Endothelial cell (in vitro differentiated cells): ENCODE measurements around the gene AFG1L. TPM values are rescaled to one million over a fixed set of nuclear protein-coding genes. Genes with fewer than 3 reads are reported as not detected.

Source experiments
- DNase-seq: peaks from one replicate; pipeline ENCODE4 v3.0.0; 2021; ENCODE audit warnings: low spot score
- H3K27ac Mint-ChIP-seq: one replicate; pipeline ENCODE4 v1.8.0; 2021; ENCODE audit warnings: mixed read lengths, inconsistent platforms; ENCODE audit not compliant: unreplicated experiment
- H3K27me3 Mint-ChIP-seq: one replicate; pipeline ENCODE4 v1.8.0; 2021; ENCODE audit warnings: mild to moderate bottlenecking, moderate library complexity, mixed read lengths, inconsistent platforms; ENCODE audit not compliant: unreplicated experiment
- H3K36me3 Mint-ChIP-seq: one replicate; pipeline ENCODE4 v1.8.0; 2021; ENCODE audit warnings: mild to moderate bottlenecking, low read depth, mixed read lengths, inconsistent platforms; ENCODE audit not compliant: unreplicated experiment
- H3K4me1 Mint-ChIP-seq: one replicate; pipeline ENCODE4 v1.8.0; 2021; ENCODE audit warnings: mild to moderate bottlenecking, mixed read lengths, inconsistent platforms; ENCODE audit not compliant: unreplicated experiment
- H3K4me3 Mint-ChIP-seq: one replicate; pipeline ENCODE4 v1.8.0; 2021; ENCODE audit warnings: mild to moderate bottlenecking, mixed read lengths, inconsistent platforms; ENCODE audit not compliant: unreplicated experiment
- H3K9me3 Mint-ChIP-seq: one replicate; pipeline ENCODE4 v1.8.0; 2021; ENCODE audit warnings: mixed read lengths, inconsistent platforms; ENCODE audit not compliant: unreplicated experiment
- total RNA-seq: library from RNA; stranded (reverse); fragmentation: NEBNext Ultra II Directional; extraction: Animal tissue kit (Norgen Biotek cat#: 25700); gene quantifications from one replicate; pipeline ENCODE4 v1.2.1, GENCODE V29; 2021; ENCODE audit not compliant: unreplicated experiment
- TF ChIP-seq, protein P1 (sequence below): fragments of 200-600 bp; sonication (generic); IDR thresholded peaks from one replicate; pipeline ENCODE4 v1.5.0; 2021; ENCODE audit warnings: antibody characterized with exemption; ENCODE audit not compliant: unreplicated experiment

AFG1L gene
- total RNA-seq, 1 donor from 2014 or later, result 5.7 TPM

DNA sequence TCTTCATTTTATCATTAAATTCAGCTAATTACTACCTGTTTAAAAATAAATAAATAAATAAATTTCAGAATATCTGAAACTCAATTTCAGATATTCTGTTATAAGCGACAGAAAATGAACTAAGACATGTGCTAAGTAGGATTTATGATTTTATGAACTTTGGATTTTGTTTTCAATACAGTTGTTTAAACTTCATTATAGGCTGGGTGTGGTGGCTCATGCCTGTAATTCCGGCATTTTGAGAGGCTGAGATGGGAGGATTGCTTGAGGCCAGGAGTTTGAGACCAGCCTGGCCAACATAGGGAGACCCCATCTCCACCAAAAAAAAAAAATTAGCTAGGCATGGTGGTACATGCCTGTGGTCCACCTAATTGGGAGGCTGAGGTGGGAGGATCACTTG is 36.0 kb downstream of the AFG1L start:
- no peak overlapping the region for H3K4me3 Mint-ChIP-seq
- DNase-seq, result no peak
- TF ChIP-seq, protein P1, sequence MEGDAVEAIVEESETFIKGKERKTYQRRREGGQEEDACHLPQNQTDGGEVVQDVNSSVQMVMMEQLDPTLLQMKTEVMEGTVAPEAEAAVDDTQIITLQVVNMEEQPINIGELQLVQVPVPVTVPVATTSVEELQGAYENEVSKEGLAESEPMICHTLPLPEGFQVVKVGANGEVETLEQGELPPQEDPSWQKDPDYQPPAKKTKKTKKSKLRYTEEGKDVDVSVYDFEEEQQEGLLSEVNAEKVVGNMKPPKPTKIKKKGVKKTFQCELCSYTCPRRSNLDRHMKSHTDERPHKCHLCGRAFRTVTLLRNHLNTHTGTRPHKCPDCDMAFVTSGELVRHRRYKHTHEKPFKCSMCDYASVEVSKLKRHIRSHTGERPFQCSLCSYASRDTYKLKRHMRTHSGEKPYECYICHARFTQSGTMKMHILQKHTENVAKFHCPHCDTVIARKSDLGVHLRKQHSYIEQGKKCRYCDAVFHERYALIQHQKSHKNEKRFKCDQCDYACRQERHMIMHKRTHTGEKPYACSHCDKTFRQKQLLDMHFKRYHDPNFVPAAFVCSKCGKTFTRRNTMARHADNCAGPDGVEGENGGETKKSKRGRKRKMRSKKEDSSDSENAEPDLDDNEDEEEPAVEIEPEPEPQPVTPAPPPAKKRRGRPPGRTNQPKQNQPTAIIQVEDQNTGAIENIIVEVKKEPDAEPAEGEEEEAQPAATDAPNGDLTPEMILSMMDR, result no peak

DNA sequence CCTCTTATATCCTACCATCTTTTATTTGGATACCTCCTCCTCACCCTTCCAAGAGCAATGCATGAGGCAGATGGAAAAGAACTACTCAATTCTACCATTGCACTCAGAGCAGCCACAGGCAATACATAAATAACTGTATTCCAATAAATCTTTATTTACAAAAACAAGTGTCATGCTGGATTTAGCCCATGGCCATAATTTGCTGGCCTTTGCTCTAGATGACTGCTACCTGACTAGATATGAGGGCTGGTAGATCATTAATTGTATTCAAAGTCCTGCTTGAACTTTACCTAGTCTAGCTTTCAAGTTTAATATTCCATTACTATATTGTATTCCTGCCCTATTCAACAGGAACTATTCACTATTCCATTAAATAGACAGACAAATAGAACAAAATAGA is 37.1 kb downstream of the AFG1L start:
- H3K27ac Mint-ChIP-seq, result no peak overlapping the region
- no peak overlapping the region for H3K4me3 Mint-ChIP-seq
- no peaks in the 10 kb centered on the region for H3K36me3 Mint-ChIP-seq
- H3K4me1 Mint-ChIP-seq, result no peaks in the 10 kb centered on the region
- no peaks in the 10 kb centered on the region for H3K9me3 Mint-ChIP-seq
- DNase-seq, result no peak
- no peaks in the 10 kb centered on the region for H3K27me3 Mint-ChIP-seq
- TF ChIP-seq, protein P1, result no peak

More for the DNA sequence above, 36.0 kb downstream of the AFG1L start:
- no peaks in the 10 kb centered on the region for H3K27me3 Mint-ChIP-seq
- no peaks in the 10 kb centered on the region for H3K36me3 Mint-ChIP-seq
- no peaks in the 10 kb centered on the region for H3K4me1 Mint-ChIP-seq
- no peak overlapping the region for H3K27ac Mint-ChIP-seq
- no peaks in the 10 kb centered on the region for H3K9me3 Mint-ChIP-seq

DNA sequence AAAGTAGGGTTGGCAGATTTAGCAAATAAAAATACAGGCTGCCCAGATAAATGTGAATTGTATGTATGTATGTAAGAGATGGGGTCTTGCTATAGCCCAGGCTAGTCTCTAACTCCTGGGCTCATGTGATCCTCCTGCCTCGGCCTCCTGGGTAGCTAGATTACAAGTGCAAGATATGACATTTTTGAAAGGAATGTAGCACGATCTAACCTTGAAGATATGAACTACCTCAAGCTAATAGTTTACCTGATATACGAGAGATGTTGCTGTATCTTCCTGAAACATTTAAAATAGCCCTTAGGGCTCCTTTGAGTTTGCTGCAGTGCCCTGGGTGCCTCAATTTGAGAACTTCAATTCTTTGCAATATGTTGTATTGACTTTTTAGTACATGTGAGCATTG is 42.1 kb downstream of the AFG1L start:
- H3K27me3 Mint-ChIP-seq, result peaks cover 1% of the 10 kb centered on the region
- TF ChIP-seq, protein P1, result no peak
- no peak overlapping the region for H3K27ac Mint-ChIP-seq
- no peak overlapping the region for H3K4me3 Mint-ChIP-seq
- H3K4me1 Mint-ChIP-seq, result no peaks in the 10 kb centered on the region
- no peak for DNase-seq
- no peaks in the 10 kb centered on the region for H3K9me3 Mint-ChIP-seq
- H3K36me3 Mint-ChIP-seq, result no peaks in the 10 kb centered on the region

DNA sequence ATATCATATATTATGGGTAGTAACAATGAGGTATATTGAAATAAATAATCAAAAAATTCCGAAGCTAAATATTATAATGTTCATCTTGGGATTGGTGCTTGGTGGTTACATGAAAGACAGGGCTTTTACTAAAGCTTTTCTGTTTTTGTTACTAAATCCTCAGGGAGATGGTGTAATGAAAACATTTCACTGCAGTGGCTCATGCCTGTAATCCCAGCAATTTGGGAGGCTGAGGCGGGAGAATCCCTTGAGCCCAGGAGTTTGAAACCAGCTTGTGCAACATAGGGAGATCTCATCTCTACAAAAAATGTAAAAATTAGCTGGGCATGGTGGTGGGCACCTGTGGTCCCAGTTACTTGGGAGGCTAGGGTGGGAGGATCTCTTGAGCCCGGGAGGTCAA is 42.9 kb downstream of the AFG1L start:
- DNase-seq, result no peak
- H3K4me3 Mint-ChIP-seq, result no peak overlapping the region
- no peaks in the 10 kb centered on the region for H3K36me3 Mint-ChIP-seq
- no peaks in the 10 kb centered on the region for H3K9me3 Mint-ChIP-seq
- H3K4me1 Mint-ChIP-seq, result no peaks in the 10 kb centered on the region
- TF ChIP-seq, protein P1, result no peak
- H3K27ac Mint-ChIP-seq, result no peak overlapping the region
- H3K27me3 Mint-ChIP-seq, result peaks cover 1% of the 10 kb centered on the region

DNA sequence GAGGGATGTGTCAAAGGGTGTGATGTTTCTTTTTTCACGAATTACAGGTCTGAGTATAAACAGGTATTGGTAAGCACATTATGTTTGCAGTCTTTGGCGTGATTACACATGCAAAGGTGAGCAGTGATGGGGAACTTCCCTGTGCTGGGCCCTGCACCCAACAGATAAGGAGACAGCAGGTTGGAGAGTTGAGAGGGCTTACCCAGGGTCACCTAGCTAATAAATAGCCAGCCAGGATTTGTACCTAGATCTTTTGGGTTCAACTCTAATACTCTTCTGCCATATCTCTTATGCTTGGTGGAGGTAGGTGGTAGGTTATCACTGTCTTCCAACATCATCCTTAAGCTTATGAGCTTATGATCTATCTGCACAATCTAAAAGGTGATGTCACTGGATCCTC is 46.5 kb downstream of the AFG1L start:
- H3K4me3 Mint-ChIP-seq, result no peak overlapping the region
- no peak for DNase-seq
- H3K9me3 Mint-ChIP-seq, result no peaks in the 10 kb centered on the region
- H3K36me3 Mint-ChIP-seq, result no peaks in the 10 kb centered on the region
- H3K27me3 Mint-ChIP-seq, result peaks cover 1% of the 10 kb centered on the region
- H3K4me1 Mint-ChIP-seq, result no peaks in the 10 kb centered on the region
- H3K27ac Mint-ChIP-seq, result no peak overlapping the region
- TF ChIP-seq, protein P1, result no peak
